GM23248 (cell line): Measurements from ENCODE around the gene AFG3L2.

Experiments used
- EZH2 ChIP-seq: fragments of 200-600 bp; sonication (generic); IDR thresholded peaks from 2 replicates; pipeline ENCODE4 v1.6.1; 2018; ENCODE audit warnings: antibody characterized with exemption, mild to moderate bottlenecking; ENCODE audit not compliant: insufficient read depth, poor library complexity, severe bottlenecking
- EZH2phosphoT487 ChIP-seq: fragments of 200-600 bp; sonication (generic); IDR thresholded peaks from 2 replicates; pipeline ENCODE4 v1.6.1; 2018; ENCODE audit warnings: antibody characterized with exemption, moderate library complexity, mild to moderate bottlenecking, low read depth; ENCODE audit not compliant: insufficient read depth

GRCh38 chr18:12327510-12328178 is 49.4 kb downstream of the AFG3L2 start:
- TF ChIP-seq EZH2: no peak
- TF ChIP-seq EZH2phosphoT487: no peak
